H9 (cell line): ENCODE data around the gene ROR1. TPM values are rescaled to one million over a fixed set of nuclear protein-coding genes. Genes with fewer than 3 reads are reported as not detected.

Experiments
- DNase-seq: peaks from one replicate; pipeline ENCODE4 v3.0.0-alpha.2; 2017
- H2AFZ ChIP-seq: one replicate; pipeline ENCODE4 v1.6.1; 2013; ENCODE audit warnings: mild to moderate bottlenecking, low read length, control low read depth, moderate library complexity
- H2AK5ac ChIP-seq: 2 replicates; pipeline ENCODE4 v1.6.1; 2013; ENCODE audit warnings: low read length, control low read depth, mixed read lengths; ENCODE audit not compliant: insufficient read length
- H2BK120ac ChIP-seq: one replicate; pipeline ENCODE4 v1.6.1; 2013; ENCODE audit warnings: low read depth, mild to moderate bottlenecking, low read length, control low read depth, inconsistent platforms; ENCODE audit not compliant: poor library complexity, severe bottlenecking
- H2BK12ac ChIP-seq: 2 replicates; pipeline ENCODE4 v1.6.1; 2013; ENCODE audit warnings: low read length, control low read depth, mixed read lengths, low read depth; ENCODE audit not compliant: insufficient read length
- H2BK15ac ChIP-seq: 2 replicates; pipeline ENCODE4 v1.6.1; 2013; ENCODE audit warnings: low read depth, low read length, control low read depth
- H2BK20ac ChIP-seq: one replicate; pipeline ENCODE4 v1.6.1; 2013; ENCODE audit warnings: low read depth, mild to moderate bottlenecking, low read length, control low read depth, inconsistent platforms; ENCODE audit not compliant: poor library complexity, severe bottlenecking
- H2BK5ac ChIP-seq: 2 replicates; pipeline ENCODE4 v1.6.1; 2013; ENCODE audit warnings: low read length, control low read depth, mixed read lengths; ENCODE audit not compliant: insufficient read length
- H3K14ac ChIP-seq: 2 replicates; pipeline ENCODE4 v1.6.1; 2013; ENCODE audit warnings: low read length, control low read depth; ENCODE audit not compliant: insufficient read depth
- H3K18ac ChIP-seq: 2 replicates; pipeline ENCODE4 v1.6.1; 2013; ENCODE audit warnings: low read depth, mild to moderate bottlenecking, mixed read lengths, low read length, control low read depth; ENCODE audit not compliant: insufficient read length
- H3K23ac ChIP-seq: 2 replicates; pipeline ENCODE4 v1.6.1; 2013; ENCODE audit warnings: low read length, control low read depth, mixed read lengths, low read depth; ENCODE audit not compliant: insufficient read length
- H3K23me2 ChIP-seq: 2 replicates; pipeline ENCODE4 v1.6.1; 2013; ENCODE audit warnings: low read depth, mild to moderate bottlenecking, mixed read lengths, low read length, control low read depth; ENCODE audit not compliant: insufficient read length, poor library complexity, severe bottlenecking
- H3K27ac ChIP-seq: 2 replicates; pipeline ENCODE4 v1.5.1; 2013; ENCODE audit warnings: low read length, control low read depth, mixed read lengths, low read depth; ENCODE audit not compliant: insufficient read length
- H3K27me3 ChIP-seq: 2 replicates; pipeline ENCODE4 v1.6.1; 2013; ENCODE audit warnings: low read length, control low read depth, inconsistent platforms; ENCODE audit not compliant: insufficient read depth
- H3K4ac ChIP-seq: 2 replicates; pipeline ENCODE4 v1.6.1; 2013; ENCODE audit warnings: low read depth, mild to moderate bottlenecking, control low read depth, inconsistent platforms, low read length, moderate library complexity
- H3K4me1 ChIP-seq: 2 replicates; pipeline ENCODE4 v1.6.1; 2013; ENCODE audit warnings: low read length, control low read depth, inconsistent platforms; ENCODE audit not compliant: insufficient read depth
- H3K4me2 ChIP-seq: 2 replicates; pipeline ENCODE4 v1.6.1; 2013; ENCODE audit warnings: low read length, control low read depth, mixed read lengths; ENCODE audit not compliant: insufficient read length, insufficient read depth
- H3K56ac ChIP-seq: 2 replicates; pipeline ENCODE4 v1.6.1; 2013; ENCODE audit warnings: low read depth, mild to moderate bottlenecking, mixed read lengths, low read length, control low read depth; ENCODE audit not compliant: insufficient read length
- H3K79me1 ChIP-seq: 2 replicates; pipeline ENCODE4 v1.6.1; 2013; ENCODE audit warnings: low read depth, mild to moderate bottlenecking, moderate library complexity, low read length, control low read depth, inconsistent platforms; ENCODE audit not compliant: insufficient read depth, poor library complexity, severe bottlenecking
- H3K79me2 ChIP-seq: 2 replicates; pipeline ENCODE4 v1.6.1; 2013; ENCODE audit warnings: low read length, control low read depth, inconsistent platforms; ENCODE audit not compliant: insufficient read depth
- H3K9ac ChIP-seq: 2 replicates; pipeline ENCODE4 v1.6.1; 2013; ENCODE audit warnings: low read length, control low read depth, mixed read lengths; ENCODE audit not compliant: insufficient read length; ENCODE audit errors: extremely low read depth
- H3K9me3 ChIP-seq: one replicate; pipeline ENCODE4 v1.6.1; 2013; ENCODE audit warnings: low read depth, low read length, inconsistent platforms; ENCODE audit not compliant: control insufficient read depth
- H3T11ph ChIP-seq: one replicate; pipeline ENCODE4 v1.6.1; 2013; ENCODE audit warnings: mild to moderate bottlenecking, low read length, control low read depth, inconsistent platforms
- H4K20me1 ChIP-seq: one replicate; pipeline ENCODE4 v1.6.1; 2013; ENCODE audit not compliant: control insufficient read depth, insufficient read length, insufficient read depth
- H4K5ac ChIP-seq: 2 replicates; pipeline ENCODE4 v1.6.1; 2013; ENCODE audit warnings: low read depth, mild to moderate bottlenecking, mixed read lengths, low read length, control low read depth; ENCODE audit not compliant: insufficient read length
- H4K8ac ChIP-seq: replicated peaks from 2 replicates; pipeline ENCODE4 v1.6.1; 2013; ENCODE audit warnings: low read length, control low read depth, mixed read lengths, low read depth; ENCODE audit not compliant: insufficient read length
- H4K91ac ChIP-seq: 2 replicates; pipeline ENCODE4 v1.6.1; 2013; ENCODE audit warnings: low read depth, mild to moderate bottlenecking, moderate library complexity, mixed read lengths, low read length, control low read depth; ENCODE audit not compliant: insufficient read length
- H3K27ac Mint-ChIP-seq, 3 experiments: 2 replicates in 2 of 3; 3 replicates in 1 of 3; pipeline ENCODE4 v1.8.0; 2020 to 2021; ENCODE audit warnings: mixed read lengths in 3 of 3, mild to moderate bottlenecking in 1 of 3, moderate library complexity in 1 of 3
- H3K27me3 Mint-ChIP-seq: 2 replicates; pipeline ENCODE4 v1.8.0; 2021; ENCODE audit warnings: low read depth, mild to moderate bottlenecking, moderate library complexity, mixed read lengths
- H3K36me3 Mint-ChIP-seq, 3 experiments: 2 replicates in 2 of 3; 3 replicates in 1 of 3; pipeline ENCODE4 v1.8.0; 2020 to 2021; ENCODE audit warnings: low read depth in 3 of 3, mixed read lengths in 3 of 3; ENCODE audit not compliant: insufficient read depth in 1 of 3
- H3K4me1 Mint-ChIP-seq, 2 experiments: 2 replicates each; pipeline ENCODE4 v1.8.0; 2020; ENCODE audit warnings: mixed read lengths in 2 of 2
- H3K4me3 Mint-ChIP-seq, 2 experiments: 2 replicates in 1 of 2; 3 replicates in 1 of 2; pipeline ENCODE4 v1.8.0; 2020 to 2021; ENCODE audit warnings: mild to moderate bottlenecking in 2 of 2, mixed read lengths in 2 of 2, moderate library complexity in 1 of 2
- H3K9me3 Mint-ChIP-seq, 2 experiments: 2 replicates in 1 of 2; 3 replicates in 1 of 2; pipeline ENCODE4 v1.8.0; 2020; ENCODE audit warnings: mild to moderate bottlenecking in 2 of 2, mixed read lengths in 2 of 2, moderate library complexity in 1 of 2
- CTCF ChIP-seq: fragments of 200-600 bp; sonication (generic); conservative IDR thresholded peaks from 3 replicates; pipeline ENCODE4 v1.8.0; 2021; ENCODE audit warnings: antibody characterized with exemption, mild to moderate bottlenecking
- WGBS: extraction: QIAGEN DNeasy Blood & Tissue Kit; methylation state at CpG from one replicate; pipeline ENCODE4 v1.1.7; 2013; ENCODE audit warnings: missing lambda C conversion rate, low lambda C conversion rate, mixed read lengths; ENCODE audit not compliant: insufficient read length; ENCODE audit errors: extremely low coverage; 5-methylcytosine and 5-hydroxymethylcytosine counted together
- total RNA-seq: library from RNA; stranded (reverse); gene quantifications from 2 replicates; pipeline ENCODE4 v1.2.1, GENCODE V29; 2021

The ROR1 gene
- total RNA-seq, 1 experiment from 2014 or later, result 75.9 TPM

- Histone ChIP-seq H4K8ac (no peak overlapping the region), H3K4me2 (no peak overlapping the region), H3K23me2 (no peaks in the 10 kb centered on the region), H3K4ac (no peak overlapping the region), H3T11ph (no peak overlapping the region), H4K20me1 (no peaks in the 10 kb centered on the region), H3K14ac (no peak overlapping the region), H3K27ac (no peak overlapping the region), H2BK12ac (no peak overlapping the region), H3K9ac (no peak overlapping the region), H4K5ac (no peak overlapping the region), H3K18ac (no peak overlapping the region), H2BK15ac (no peak overlapping the region), H4K91ac (no peak overlapping the region), H2BK20ac (no peak overlapping the region), H2AK5ac (no peak overlapping the region), H3K27me3 (no peaks in the 10 kb centered on the region), H3K9me3 (no peaks in the 10 kb centered on the region), H2AFZ (no peak overlapping the region), H2BK5ac (no peak overlapping the region), H3K79me2 (no peaks in the 10 kb centered on the region), H3K79me1 (no peaks in the 10 kb centered on the region), H3K4me1 (peaks cover 5% of the 10 kb centered on the region), H3K56ac (no peak overlapping the region), H3K23ac (no peak overlapping the region), H2BK120ac (no peak overlapping the region)
- no peak for TF ChIP-seq CTCF
- Mint-ChIP-seq H3K4me1 (peaks cover 15 to 27% of the 10 kb centered on the region in 2 experiments), H3K9me3 (no peaks in the 10 kb centered on the region), H3K4me3 (no peak overlapping the region), H3K27me3 (peaks cover 3% of the 10 kb centered on the region), H3K27ac (no peak overlapping the region), H3K36me3 (peaks cover 11 to 18% (median 11%) of the 10 kb centered on the region in 3 experiments; a peak in 6 of 7 replicates)
- no CpG with 5 or more reads among the region's 2 CpGs for WGBS
- no peak for DNase-seq
Observed at GRCh38 chr1:64065571-64065970, 291.8 kb downstream of the ROR1 start.
